HCT116 (cell line): Measurements from ENCODE around the gene STX19. TPM values are rescaled to one million over a fixed set of nuclear protein-coding genes. Genes with fewer than 3 reads are reported as not detected.

Experiments
- ATAC-seq: fragments of 200-7000 bp; cut with Tn5 transposase; 2 replicates; pipeline ENCODE4 v1.9.1; 2020; ENCODE audit warnings: mild to moderate bottlenecking, moderate library complexity
- BruUV-seq: library from RNA; stranded (reverse); fragments of 400-500 nt; replicated peaks from 2 replicates; lab custom pipeline; 2021; lab: Mats Ljungman, UMichigan
- CTCF ChIA-PET: fragments of 300-600 bp; sonication (Branson Sonifier 250); formaldehyde crosslinking; loops from one replicate; lab custom pipeline; 2021; ENCODE audit warnings: antibody characterized with exemption; lab: Charles Lee
- POLR2A ChIA-PET: fragments of 300-600, 350-600 bp; sonication (Branson Sonifier 250); formaldehyde crosslinking; loops from one replicate; lab custom pipeline; 2021; ENCODE audit warnings: antibody characterized with exemption; lab: Charles Lee
- RAD21 ChIA-PET, 2 experiments: fragments of 300-600 bp; sonication (Branson Sonifier 250); formaldehyde crosslinking; loops; one replicate each; lab custom pipeline; 2023; ENCODE audit warnings: low total read pairs in 2 of 2; ENCODE audit not compliant: uncharacterized antibody in 2 of 2, unreplicated experiment in 2 of 2, low non-redundant PET in 1 of 2; lab: Charles Lee
- DNase-seq: peaks from one replicate; pipeline ENCODE4 v3.0.0-alpha.2; 2010; ENCODE audit warnings: low read depth, low spot score
- H2AFZ ChIP-seq: fragments of 200-600 bp; shearing (Covaris generic), sonication (generic); 2 replicates; pipeline ENCODE4 v1.6.1; 2017; ENCODE audit warnings: low read depth, mixed run types, mixed read lengths, antibody characterized with exemption, low read length; ENCODE audit not compliant: poor library complexity, severe bottlenecking
- H3K27ac ChIP-seq: 2 replicates; pipeline ENCODE4 v1.5.1; 2012; ENCODE audit warnings: low read depth, low read length
- H3K27me3 ChIP-seq: fragments of 200-600 bp; sonication (generic); 2 replicates; pipeline ENCODE4 v1.6.1; 2016; ENCODE audit warnings: mixed run types, low read length, mixed read lengths; ENCODE audit not compliant: insufficient read depth
- H3K36me3 ChIP-seq, 2 experiments: fragments of 200-500 bp in 1 of 2; fragments of 200-600 bp in 1 of 2; sonication (Bioruptor generic) in 1 of 2; sonication (generic) in 1 of 2; 2 replicates each; pipeline versions ENCODE4 v1.5.1 to v1.6.1; 2014 to 2016; ENCODE audit warnings: low read length in 2 of 2, inconsistent platforms in 1 of 2, mixed read lengths in 1 of 2, mixed run types in 1 of 2; ENCODE audit not compliant: insufficient read depth in 2 of 2, control insufficient read depth in 1 of 2
- H3K4me1 ChIP-seq, 2 experiments: fragments of 200-600 bp in 1 of 2; sonication (generic) in 1 of 2; 2 replicates each; pipeline versions ENCODE4 v1.5.1 to v1.6.1; 2012 to 2017; ENCODE audit warnings: low read length in 2 of 2, inconsistent platforms in 1 of 2, mild to moderate bottlenecking in 1 of 2, mixed read lengths in 1 of 2, mixed run types in 1 of 2, moderate library complexity in 1 of 2; ENCODE audit not compliant: insufficient read depth in 2 of 2, control insufficient read depth in 1 of 2
- H3K4me2 ChIP-seq: fragments of 200-600 bp; sonication (generic); 2 replicates; pipeline ENCODE4 v1.6.1; 2017; ENCODE audit warnings: mixed run types, low read length, mixed read lengths
- H3K4me3 ChIP-seq, 2 experiments: fragments of 200-600 bp in 1 of 2; sonication (generic) in 1 of 2; replicated peaks in 1 of 2; 2 replicates each; pipeline ENCODE4 v1.5.1; 2011 to 2016; ENCODE audit warnings: low read length in 2 of 2, control low read depth in 1 of 2, low read depth in 1 of 2, mild to moderate bottlenecking in 1 of 2, mixed read lengths in 1 of 2, mixed run types in 1 of 2
- H3K79me2 ChIP-seq: fragments of 200-600 bp; sonication (generic); 2 replicates; pipeline ENCODE4 v1.6.1; 2017; ENCODE audit warnings: mild to moderate bottlenecking, mixed run types, low read length, moderate library complexity, mixed read lengths; ENCODE audit not compliant: insufficient read depth
- H3K9ac ChIP-seq: fragments of 200-600 bp; sonication (generic); 2 replicates; pipeline ENCODE4 v1.6.1; 2016; ENCODE audit warnings: low read length, mixed read lengths
- H3K9me2 ChIP-seq: fragments of 200-600 bp; sonication (generic), shearing (Covaris generic); 2 replicates; pipeline ENCODE4 v1.6.1; 2017; ENCODE audit warnings: mixed run types, mild to moderate bottlenecking, moderate library complexity; ENCODE audit not compliant: insufficient read depth
- H3K9me3 ChIP-seq, 2 experiments: fragments of 200-500 bp in 1 of 2; fragments of 200-600 bp in 1 of 2; sonication (Bioruptor generic) in 1 of 2; sonication (generic) in 1 of 2; 2 replicates each; pipeline ENCODE4 v1.6.1; 2014 to 2017; ENCODE audit warnings: low read length in 2 of 2, mixed read lengths in 2 of 2, inconsistent platforms in 1 of 2, low read depth in 1 of 2, mild to moderate bottlenecking in 1 of 2, mixed run types in 1 of 2, moderate library complexity in 1 of 2; ENCODE audit not compliant: control insufficient read depth in 1 of 2, insufficient read depth in 1 of 2
- H4K20me1 ChIP-seq: fragments of 200-600 bp; sonication (generic), shearing (Covaris generic); 2 replicates; pipeline ENCODE4 v1.6.1; 2017; ENCODE audit warnings: mixed run types, mild to moderate bottlenecking, moderate library complexity; ENCODE audit not compliant: insufficient read depth
- CBX3 ChIP-seq: IDR thresholded peaks from 2 replicates; pipeline ENCODE4 v1.6.1; 2012; ENCODE audit warnings: low read depth
- CEBPB ChIP-seq: IDR thresholded peaks from 2 replicates; pipeline ENCODE4 v1.6.1; 2012; ENCODE audit warnings: low read depth
- ELF1 ChIP-seq: IDR thresholded peaks from 2 replicates; pipeline ENCODE4 v1.6.1; 2012; ENCODE audit warnings: low read depth, borderline replicate concordance
- EZH2phosphoT487 ChIP-seq: fragments of 200-600 bp; IDR thresholded peaks from 2 replicates; pipeline ENCODE4 v1.6.1; 2018; ENCODE audit warnings: antibody characterized with exemption, borderline replicate concordance
- POLR2AphosphoS5 ChIP-seq: IDR thresholded peaks from 2 replicates; pipeline ENCODE4 v1.6.1; 2011; ENCODE audit warnings: mild to moderate bottlenecking, low read depth, low read length, moderate library complexity
- RAD21 ChIP-seq: IDR thresholded peaks from 2 replicates; pipeline ENCODE4 v1.6.1; 2012; ENCODE audit warnings: low read depth, mild to moderate bottlenecking
- SIN3A ChIP-seq: IDR thresholded peaks from 2 replicates; pipeline ENCODE4 v1.6.1; 2012; ENCODE audit warnings: low read depth
- ZNF274 ChIP-seq: fragments of 200-500 bp; sonication (Bioruptor generic); IDR thresholded peaks from 2 replicates; pipeline ENCODE4 v1.6.1; 2014; ENCODE audit warnings: mild to moderate bottlenecking, low read depth, low read length, inconsistent platforms
- intact Hi-C: fragments of 100-400 bp; cut with micrococcal nuclease; formaldehyde crosslinking; loops from 2 replicates; pipeline ENCODE4 v1.10.0; 2022
- total RNA-seq: library from RNA; stranded (reverse); gene quantifications from one replicate; pipeline ENCODE4 v1.2.1, GENCODE V29; 2021; ENCODE audit not compliant: unreplicated experiment
- TF ChIP-seq, protein P1 (sequence below), 3 experiments: fragments of 200-600 bp in 1 of 3; sonication (generic) in 1 of 3; IDR thresholded peaks in 2 of 3; conservative IDR thresholded peaks in 1 of 3; 2 replicates each; pipeline ENCODE4 v1.5.1; 2012 to 2017; ENCODE audit warnings: low read depth in 2 of 3, low read length in 2 of 3, antibody characterized with exemption in 1 of 3, borderline replicate concordance in 1 of 3, control low read depth in 1 of 3, mild to moderate bottlenecking in 1 of 3, mixed read lengths in 1 of 3, mixed run types in 1 of 3, moderate library complexity in 1 of 3; ENCODE audit not compliant: insufficient read depth in 1 of 3

Gene STX19
- total RNA-seq, 1 experiment from 2014 or later: not detected

DNA sequence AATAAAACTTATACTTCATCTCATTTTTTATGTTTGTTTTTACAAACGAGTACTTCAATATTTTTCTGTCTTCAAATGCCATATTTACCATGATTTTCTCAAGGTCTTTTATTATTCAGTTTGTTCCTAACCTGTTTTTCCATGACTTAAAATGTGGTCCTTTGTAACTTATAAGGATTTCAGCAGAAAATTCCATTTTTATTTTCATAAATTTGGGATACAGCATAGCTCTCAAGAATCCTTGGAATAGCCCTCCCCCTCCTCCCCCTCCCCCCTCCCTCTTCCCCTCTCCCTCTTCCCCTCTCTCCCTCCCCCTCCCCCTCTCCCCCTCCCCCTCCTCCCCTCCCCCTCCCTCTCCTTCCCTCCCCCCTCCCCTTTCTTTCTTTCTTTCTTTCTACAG lies 14.9 kb upstream of the STX19 start:
- H2AFZ ChIP-seq: no peak overlapping the region
- no peaks in the 10 kb centered on the region for H3K27me3 ChIP-seq
- no peak for ATAC-seq
- no peaks in the 10 kb centered on the region for H3K79me2 ChIP-seq
- H3K9me2 ChIP-seq: no peaks in the 10 kb centered on the region
- no peak overlapping the region for H3K9ac ChIP-seq
- no peaks in the 10 kb centered on the region for H4K20me1 ChIP-seq
- no peaks in the 10 kb centered on the region for H3K9me3 ChIP-seq
- no peaks in the 10 kb centered on the region for H3K36me3 ChIP-seq
- H3K27ac ChIP-seq: no peak overlapping the region
- intact Hi-C loops: no loop called here
- no peak overlapping the region for H3K4me3 ChIP-seq
- no peaks in the 10 kb centered on the region for H3K4me1 ChIP-seq
- BruUV-seq: no TSS peak
- RAD21 ChIA-PET: no interaction called here
- CTCF ChIA-PET: no interaction called here
- no peak for DNase-seq
- no peak overlapping the region for H3K4me2 ChIP-seq
- POLR2A ChIA-PET: no interaction called here
- no peak for TF ChIP-seq RAD21
- no peak for TF ChIP-seq POLR2AphosphoS5
- TF ChIP-seq CBX3: no peak
- no peak for TF ChIP-seq ZNF274
- TF ChIP-seq, all 23 proteins: peak for 0

DNA sequence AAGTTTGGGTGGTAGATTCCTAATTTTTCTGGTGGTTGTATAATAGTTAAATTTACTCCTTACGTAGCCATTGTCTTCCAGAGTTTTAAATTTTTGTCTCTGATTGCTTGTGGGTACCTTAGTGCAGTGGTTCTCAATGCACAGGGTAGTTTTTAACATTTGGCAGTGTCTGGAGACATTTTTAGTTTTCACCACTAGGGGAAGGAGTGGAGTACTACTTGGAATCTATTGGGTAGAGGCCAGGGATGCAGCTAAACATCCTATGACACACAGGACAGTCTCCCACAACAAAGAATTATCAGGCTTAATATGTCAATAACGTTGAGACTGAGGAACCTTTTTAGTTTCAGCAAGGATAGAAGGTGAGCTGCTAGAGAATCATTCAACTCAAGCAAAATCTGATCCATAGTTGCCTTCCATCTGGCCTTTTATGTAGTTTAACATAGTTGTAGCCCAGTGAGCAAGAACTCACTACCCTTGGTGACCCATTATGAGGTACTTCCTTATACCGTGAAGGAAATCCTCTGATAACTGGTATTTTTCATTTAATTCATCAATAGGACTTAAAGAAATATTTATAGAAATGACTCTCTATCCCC lies 8.6 kb upstream of the STX19 start:
- ChIA-PET POLR2A (no interaction called here), CTCF (interaction anchor here (0.6 to 1.9 kb wide), 4 partner anchors 8 to 59 kb away, joined by 3 to 6 read pairs (median 4); partner anchors contain the start of gene STX19), RAD21 (no interaction called here)
- H3K4me2 ChIP-seq: no peak overlapping the region
- BruUV-seq: no TSS peak
- no peak overlapping the region for H3K27ac ChIP-seq
- H3K27me3 ChIP-seq: no peaks in the 10 kb centered on the region
- no peak overlapping the region for H2AFZ ChIP-seq
- no peaks in the 10 kb centered on the region for H3K4me1 ChIP-seq
- no peaks in the 10 kb centered on the region for H3K36me3 ChIP-seq
- H4K20me1 ChIP-seq: no peaks in the 10 kb centered on the region
- H3K79me2 ChIP-seq: no peaks in the 10 kb centered on the region
- no peaks in the 10 kb centered on the region for H3K9me3 ChIP-seq
- no peaks in the 10 kb centered on the region for H3K9me2 ChIP-seq
- no peak overlapping the region for H3K4me3 ChIP-seq
- intact Hi-C loops: no loop called here
- peak; percentile 35 for DNase-seq
- no peak overlapping the region for H3K9ac ChIP-seq
- peak; percentile 85 for ATAC-seq
- TF ChIP-seq CEBPB (no peak), SIN3A (no peak), EZH2phosphoT487 (no peak), POLR2AphosphoS5 (no peak), RAD21 (peak; percentile 11; the same call in 1 of the 2 replicates), ELF1 (no peak)
- TF ChIP-seq, protein P1, sequence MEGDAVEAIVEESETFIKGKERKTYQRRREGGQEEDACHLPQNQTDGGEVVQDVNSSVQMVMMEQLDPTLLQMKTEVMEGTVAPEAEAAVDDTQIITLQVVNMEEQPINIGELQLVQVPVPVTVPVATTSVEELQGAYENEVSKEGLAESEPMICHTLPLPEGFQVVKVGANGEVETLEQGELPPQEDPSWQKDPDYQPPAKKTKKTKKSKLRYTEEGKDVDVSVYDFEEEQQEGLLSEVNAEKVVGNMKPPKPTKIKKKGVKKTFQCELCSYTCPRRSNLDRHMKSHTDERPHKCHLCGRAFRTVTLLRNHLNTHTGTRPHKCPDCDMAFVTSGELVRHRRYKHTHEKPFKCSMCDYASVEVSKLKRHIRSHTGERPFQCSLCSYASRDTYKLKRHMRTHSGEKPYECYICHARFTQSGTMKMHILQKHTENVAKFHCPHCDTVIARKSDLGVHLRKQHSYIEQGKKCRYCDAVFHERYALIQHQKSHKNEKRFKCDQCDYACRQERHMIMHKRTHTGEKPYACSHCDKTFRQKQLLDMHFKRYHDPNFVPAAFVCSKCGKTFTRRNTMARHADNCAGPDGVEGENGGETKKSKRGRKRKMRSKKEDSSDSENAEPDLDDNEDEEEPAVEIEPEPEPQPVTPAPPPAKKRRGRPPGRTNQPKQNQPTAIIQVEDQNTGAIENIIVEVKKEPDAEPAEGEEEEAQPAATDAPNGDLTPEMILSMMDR (IDR thresholded peaks at IDR 0.05 in 2 of 3, conservative IDR thresholded peaks at IDR 0.05 in 1 of 3; ENCODE audit: borderline replicate concordance in 1 of 3, insufficient read depth in 1 of 3, low read depth in 2 of 3, low read length in 2 of 3): peak in 2 of 3 experiments; percentile 65 to 77; a peak in 4 of 6 replicates
